Erythroblast (primary cell): ENCODE data around the gene C11orf52.

ENCODE experiments used
- GATA1 ChIP-seq: IDR thresholded peaks from 2 replicates; pipeline ENCODE4 v1.6.1; 2011; ENCODE audit warnings: low read depth, mild to moderate bottlenecking, control low read depth, low read length, moderate library complexity
- POLR2A ChIP-seq: IDR thresholded peaks from 2 replicates; pipeline ENCODE4 v1.6.1; 2011; ENCODE audit warnings: mild to moderate bottlenecking, low read length

DNA sequence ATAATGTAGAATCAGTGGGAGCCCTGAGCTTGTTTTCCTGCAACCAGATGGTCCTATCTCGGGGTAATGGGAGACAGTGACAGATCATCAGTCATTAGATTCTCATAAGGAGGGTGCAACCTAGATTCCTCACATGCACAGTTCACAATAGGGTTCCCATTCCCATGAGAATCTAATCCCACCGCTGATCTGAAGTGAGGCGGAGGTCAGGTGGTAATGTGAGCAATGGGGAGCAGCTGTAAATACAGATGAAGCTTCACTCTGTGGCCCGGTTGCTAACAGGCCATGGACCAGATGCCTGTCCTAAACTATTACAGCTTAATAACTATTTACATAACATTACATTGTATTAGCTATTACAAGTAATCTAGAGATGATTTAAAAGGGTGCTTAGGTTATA, 35.4 kb downstream of the C11orf52 start:
- TF ChIP-seq POLR2A (no peak), GATA1 (no peak)
